HUES6 (cell line): ENCODE data around the gene AGAP3.
"Not testable (repeated sequence)": the region's sequence is repeated elsewhere in the genome, so short reads cannot be mapped to it uniquely, and the experiment has no call there.

Experiments used
- H3K27ac ChIP-seq: 2 replicates; pipeline ENCODE4 v1.7.0; 2013; ENCODE audit warnings: low read depth, mild to moderate bottlenecking, low read length, inconsistent platforms
- H3K27me3 ChIP-seq: 2 replicates; pipeline ENCODE4 v1.6.1; 2013; ENCODE audit warnings: low read length; ENCODE audit not compliant: control insufficient read depth, insufficient read depth
- H3K36me3 ChIP-seq: 2 replicates; pipeline ENCODE4 v1.6.1; 2013; ENCODE audit warnings: low read length; ENCODE audit not compliant: control insufficient read depth, insufficient read depth
- H3K4me1 ChIP-seq: 2 replicates; pipeline ENCODE4 v1.6.1; 2013; ENCODE audit warnings: low read length; ENCODE audit not compliant: control insufficient read depth, insufficient read depth
- H3K4me3 ChIP-seq: 2 replicates; pipeline ENCODE4 v1.5.1; 2013; ENCODE audit warnings: low read depth, low read length
- H3K9ac ChIP-seq: one replicate; pipeline ENCODE4 v1.6.1; 2013; ENCODE audit warnings: mild to moderate bottlenecking, low read length
- H3K9me3 ChIP-seq: 2 replicates; pipeline ENCODE4 v1.6.1; 2013; ENCODE audit warnings: low read depth, low read length; ENCODE audit not compliant: control insufficient read depth, insufficient read depth

AGAP3 gene

DNA sequence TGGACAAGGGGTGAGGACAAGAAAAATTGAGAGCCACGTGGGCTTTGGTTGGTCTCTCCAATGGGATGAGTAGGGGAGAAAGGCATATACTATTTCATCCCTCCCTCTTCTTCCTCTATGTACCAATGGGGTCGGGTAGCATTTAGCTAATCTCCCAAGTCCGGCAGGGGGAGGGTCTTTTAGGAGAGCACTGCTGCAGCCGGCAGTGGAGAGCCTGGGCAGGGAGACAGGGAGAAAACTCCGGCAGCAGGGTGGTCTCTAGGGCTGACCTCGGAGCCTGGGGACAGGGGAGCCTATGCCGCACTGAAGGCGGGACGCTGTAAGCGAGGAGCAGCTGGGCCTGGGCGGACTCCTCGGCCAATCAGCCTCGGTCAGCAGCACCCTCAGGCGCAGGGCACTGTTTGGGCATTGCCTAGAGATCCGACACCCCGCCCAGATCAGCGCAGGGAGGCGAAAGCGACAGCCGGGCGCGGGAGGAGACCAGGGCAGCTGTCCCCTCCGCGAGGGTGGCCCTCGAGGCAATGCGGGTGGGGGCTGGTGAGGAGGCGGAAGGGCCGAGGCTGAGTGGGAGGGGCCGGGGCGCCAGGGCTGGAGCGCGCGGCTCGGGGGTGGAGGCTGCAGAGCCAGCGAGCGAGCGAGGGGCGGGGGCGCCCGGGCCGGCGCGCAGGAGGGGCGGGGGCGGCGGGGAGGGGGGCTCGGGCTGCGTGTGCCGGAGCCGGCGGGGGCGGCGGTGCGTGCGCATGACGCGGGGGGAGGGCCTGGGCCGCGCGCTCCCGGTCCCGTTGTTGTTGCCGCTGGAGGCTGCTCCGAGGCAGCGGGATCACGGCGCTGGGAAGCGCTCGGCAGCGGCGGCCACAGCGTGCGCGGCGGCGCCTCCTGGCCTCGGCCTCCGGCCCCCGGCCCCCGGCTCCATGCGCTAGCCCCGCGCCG is at the start of gene AGAP3:
Gene AGAP3 (plus strand): TSS at position 785 of the 930 bp plus-strand sequence. CDS start 267 bp downstream, outside the sequence.
- H3K27ac ChIP-seq, result no peak within 1 kb of the TSS
- no peaks in the 10 kb centered on the region for H3K36me3 ChIP-seq
- peaks cover 55% of the 10 kb centered on the region for H3K4me1 ChIP-seq
- no peaks in the 10 kb centered on the region for H3K9me3 ChIP-seq
- H3K4me3 ChIP-seq, result peak within 1 kb of the TSS; percentile 74
- H3K9ac ChIP-seq, result peak within 1 kb of the TSS; percentile 80
- peaks cover 36% of the 10 kb centered on the region for H3K27me3 ChIP-seq

DNA sequence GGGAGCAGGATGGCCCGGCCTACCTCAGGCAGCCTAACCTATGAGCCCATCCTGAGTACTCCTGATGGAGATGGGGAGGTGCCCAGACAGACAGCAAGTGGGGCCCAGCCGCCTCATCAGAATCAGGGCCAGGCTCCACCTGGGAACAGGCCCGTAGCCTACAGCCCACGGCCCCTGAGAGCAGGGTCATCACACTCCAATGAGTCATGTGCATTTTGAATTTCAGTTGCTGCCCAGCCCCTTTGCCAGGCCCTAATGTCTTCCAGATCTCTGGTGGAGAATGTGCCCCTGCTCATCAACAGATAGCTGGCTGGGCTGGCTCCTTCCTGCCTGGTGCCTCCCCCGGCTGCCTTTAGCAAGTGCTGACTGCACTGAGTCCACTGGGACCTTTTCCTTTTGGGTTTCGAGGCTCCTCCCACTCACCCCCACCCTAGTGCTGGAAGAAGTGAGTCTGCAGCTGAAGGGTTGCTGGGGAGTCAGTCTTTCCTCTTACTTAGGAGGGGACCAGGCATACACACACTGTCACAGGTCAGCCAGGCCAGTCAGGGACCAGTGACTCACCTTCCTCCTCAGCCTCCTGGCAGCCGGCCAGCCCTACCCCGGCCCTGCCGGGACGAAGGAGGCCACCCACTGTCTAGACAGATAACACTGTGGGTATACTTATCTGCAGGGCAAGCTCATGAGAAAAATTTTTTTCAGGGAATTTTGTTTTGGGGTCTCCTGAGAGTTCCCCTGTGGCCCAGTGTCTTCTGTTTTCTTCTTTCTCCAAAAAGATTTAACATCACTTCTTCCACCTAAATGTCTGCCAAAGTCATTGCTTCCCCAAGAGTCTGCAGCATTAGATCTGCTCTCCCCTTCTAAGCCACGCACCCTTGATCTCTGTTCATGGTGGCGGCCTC is 47.1 kb upstream of the AGAP3 start:
- H3K4me1 ChIP-seq, result peaks cover 16% of the 10 kb centered on the region; the same call in 1 of the 2 replicates
- peak overlapping the region; percentile 51; the same call in 1 of the 2 replicates for H3K27ac ChIP-seq
- peaks cover 40% of the 10 kb centered on the region for H3K36me3 ChIP-seq
- no peak overlapping the region for H3K4me3 ChIP-seq
- no peaks in the 10 kb centered on the region for H3K27me3 ChIP-seq
- H3K9me3 ChIP-seq, result no peaks in the 10 kb centered on the region
- peak overlapping the region; percentile 34 for H3K9ac ChIP-seq

DNA sequence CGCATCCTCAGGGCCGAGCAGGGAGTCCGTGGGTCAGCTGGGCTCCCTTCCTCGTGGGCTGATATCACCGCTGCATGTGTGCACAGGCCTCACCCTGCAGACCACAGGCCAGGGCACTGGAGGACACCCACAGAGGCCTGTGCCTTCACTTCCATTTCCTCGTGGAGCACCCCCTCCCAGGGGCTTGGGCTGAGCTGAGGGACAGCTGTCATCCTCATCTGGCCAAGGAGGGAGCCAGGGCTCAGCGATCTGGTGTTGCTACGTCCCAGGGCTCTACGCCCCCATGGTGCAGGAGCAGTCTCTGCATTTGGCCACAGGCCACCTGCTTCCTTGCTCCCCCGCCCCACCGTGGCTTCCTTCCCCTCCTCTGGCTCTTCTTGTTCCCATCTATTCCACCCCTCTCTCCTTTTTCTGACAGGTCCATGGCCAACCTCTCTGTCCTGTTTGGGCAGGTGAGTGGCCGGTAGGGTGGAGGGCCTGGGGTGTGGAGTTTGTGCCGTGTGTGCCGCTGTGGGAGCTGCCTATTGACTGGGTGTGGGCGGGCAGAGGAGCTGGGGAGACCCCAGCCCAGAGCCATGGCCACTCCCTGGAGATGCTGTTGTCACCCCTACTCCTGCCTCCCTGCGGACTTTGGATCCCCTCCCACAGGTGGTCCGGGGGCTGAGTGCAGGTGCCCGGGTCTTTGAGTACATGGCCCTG is 46.3 kb upstream of the AGAP3 start:
- H3K9me3 ChIP-seq, result no peaks in the 10 kb centered on the region
- H3K36me3 ChIP-seq, result peaks cover 39% of the 10 kb centered on the region
- H3K27me3 ChIP-seq, result no peaks in the 10 kb centered on the region
- peaks cover 16% of the 10 kb centered on the region; the same call in 1 of the 2 replicates for H3K4me1 ChIP-seq
- H3K9ac ChIP-seq, result peak overlapping the region; percentile 13
- H3K27ac ChIP-seq, result no peak overlapping the region
- no peak overlapping the region for H3K4me3 ChIP-seq

DNA sequence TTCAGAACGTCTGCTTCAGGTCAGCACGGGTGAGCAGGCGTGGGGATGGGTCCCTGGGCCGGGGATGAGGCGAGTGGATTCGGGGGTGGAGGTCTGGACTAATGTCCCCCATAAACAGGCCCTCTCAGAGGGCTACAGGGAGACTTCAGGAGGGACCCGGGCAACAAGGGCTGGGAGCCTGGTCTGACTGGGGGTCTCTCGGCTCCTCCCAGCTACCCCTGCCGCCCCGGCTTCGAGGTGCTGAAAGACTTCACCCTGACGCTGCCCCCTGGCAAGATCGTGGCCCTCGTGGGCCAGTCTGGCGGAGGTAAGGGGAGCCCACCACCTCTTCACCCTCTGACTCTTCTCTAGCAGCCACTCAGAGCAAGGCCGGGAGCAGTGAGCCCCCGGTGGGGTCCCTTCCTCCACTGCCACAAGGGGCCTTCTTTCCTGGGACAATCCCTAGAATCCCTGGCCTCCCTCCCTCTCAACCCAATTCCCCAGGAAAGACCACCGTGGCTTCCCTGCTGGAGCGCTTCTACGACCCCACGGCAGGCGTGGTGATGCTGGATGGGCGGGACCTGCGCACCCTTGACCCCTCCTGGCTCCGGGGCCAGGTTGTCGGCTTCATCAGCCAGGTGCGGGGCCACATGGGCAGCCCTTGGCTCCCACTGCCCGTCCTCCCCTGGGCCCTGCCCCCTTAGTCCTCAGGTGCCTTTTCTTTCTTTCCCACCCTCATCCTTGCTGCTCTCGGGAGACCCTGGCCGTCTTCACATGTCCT is 45.5 kb upstream of the AGAP3 start:
- Histone ChIP-seq H3K9ac (no peak overlapping the region), H3K27ac (no peak overlapping the region), H3K36me3 (peaks cover 35% of the 10 kb centered on the region), H3K4me3 (no peak overlapping the region), H3K9me3 (no peaks in the 10 kb centered on the region), H3K27me3 (no peaks in the 10 kb centered on the region), H3K4me1 (peaks cover 16% of the 10 kb centered on the region; the same call in 1 of the 2 replicates)

DNA sequence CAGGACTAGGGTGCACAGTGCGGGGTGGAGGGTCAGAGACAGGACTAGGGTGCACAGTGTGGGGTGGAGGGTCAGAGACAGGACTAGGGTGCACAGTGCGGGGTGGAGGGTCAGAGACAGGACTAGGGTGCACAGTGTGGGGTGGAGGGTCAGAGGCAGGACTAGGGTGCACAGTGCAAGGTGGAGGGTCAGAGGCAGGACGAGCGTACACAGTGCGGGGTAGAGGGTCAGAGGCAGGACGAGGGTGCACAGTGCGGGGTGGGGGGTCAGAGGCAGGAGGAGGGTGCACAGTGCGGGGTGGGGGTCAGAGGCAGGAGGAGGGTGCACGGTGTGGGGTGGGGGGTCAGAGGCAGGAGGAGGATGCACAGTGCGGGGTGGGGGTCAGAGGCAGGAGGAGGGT is 42.8 kb upstream of the AGAP3 start:
- H3K36me3 ChIP-seq, result peaks cover 26% of the 10 kb centered on the region
- peaks cover 16% of the 10 kb centered on the region; the same call in 1 of the 2 replicates for H3K4me1 ChIP-seq
- not testable (repeated sequence) for H3K9me3 ChIP-seq, H3K9ac ChIP-seq, H3K27ac ChIP-seq, H3K4me3 ChIP-seq, H3K27me3 ChIP-seq

DNA sequence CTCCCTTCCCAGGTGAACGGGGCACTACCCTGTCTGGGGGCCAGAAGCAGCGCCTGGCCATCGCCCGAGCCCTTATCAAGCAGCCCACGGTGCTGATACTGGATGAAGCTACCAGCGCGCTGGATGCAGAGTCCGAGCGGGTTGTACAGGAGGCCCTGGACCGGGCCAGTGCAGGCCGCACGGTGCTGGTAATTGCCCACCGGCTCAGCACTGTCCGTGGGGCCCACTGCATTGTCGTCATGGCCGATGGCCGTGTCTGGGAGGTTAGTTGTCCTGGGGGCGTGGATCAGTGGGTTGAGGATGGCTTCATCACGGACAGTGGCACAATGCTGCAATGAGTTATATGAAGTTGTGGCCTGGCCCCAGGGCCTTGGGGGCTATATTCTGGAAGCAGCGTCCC is 42.3 kb upstream of the AGAP3 start:
- Histone ChIP-seq H3K9me3 (no peaks in the 10 kb centered on the region), H3K27me3 (no peaks in the 10 kb centered on the region; the same call in 1 of the 2 replicates), H3K4me3 (no peak overlapping the region), H3K9ac (no peak overlapping the region), H3K36me3 (peaks cover 26% of the 10 kb centered on the region), H3K27ac (no peak overlapping the region), H3K4me1 (peaks cover 11% of the 10 kb centered on the region; the same call in 1 of the 2 replicates)

DNA sequence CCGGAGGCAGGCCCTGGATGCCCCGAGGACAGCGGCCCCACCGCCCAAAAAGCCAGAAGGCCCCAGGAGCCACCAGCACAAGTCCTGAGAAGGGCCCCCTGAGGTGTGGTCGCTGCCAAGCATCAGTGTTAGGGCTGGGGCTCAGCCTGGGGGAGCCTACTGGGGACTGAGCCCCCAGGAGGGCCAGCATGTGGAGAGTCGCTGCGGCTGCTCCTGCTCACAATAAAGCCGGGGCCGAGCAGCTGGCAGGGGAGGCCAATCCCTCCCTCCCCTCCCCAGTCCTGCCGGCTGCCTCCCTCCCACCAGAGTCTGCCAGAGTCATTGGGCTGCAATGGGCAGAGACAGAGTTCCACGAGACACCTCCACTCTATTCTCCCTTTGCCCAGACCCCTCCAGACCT is 41.0 kb upstream of the AGAP3 start:
- no peak overlapping the region for H3K9ac ChIP-seq
- H3K27ac ChIP-seq, result no peak overlapping the region
- H3K4me3 ChIP-seq, result no peak overlapping the region
- H3K36me3 ChIP-seq, result peaks cover 26% of the 10 kb centered on the region
- peaks cover 10% of the 10 kb centered on the region for H3K27me3 ChIP-seq
- no peaks in the 10 kb centered on the region for H3K4me1 ChIP-seq
- H3K9me3 ChIP-seq, result no peaks in the 10 kb centered on the region

DNA sequence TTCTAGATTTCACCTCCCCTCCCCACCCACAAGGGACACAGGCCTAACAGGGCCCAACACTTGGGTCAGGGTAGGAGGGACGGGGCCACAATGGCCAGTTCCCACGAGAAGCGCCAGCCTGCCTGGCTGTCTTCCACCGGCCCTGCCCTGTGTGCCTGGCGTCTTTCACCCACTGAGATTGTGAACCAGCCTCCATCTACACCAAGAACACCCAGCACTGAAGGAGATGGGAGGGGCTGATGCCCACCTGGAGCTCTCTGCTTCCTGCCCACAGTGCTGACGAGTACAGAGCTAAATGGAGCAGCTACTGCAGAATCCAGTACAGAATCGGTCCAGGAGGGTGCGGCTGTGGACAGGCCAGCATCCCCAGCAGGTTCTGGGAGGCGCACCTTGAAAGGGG is 40.3 kb upstream of the AGAP3 start:
- no peak overlapping the region for H3K27ac ChIP-seq
- 0 out of 2 replicates have a peak, but pooled peaks cover 2% of the 10 kb centered on the region for H3K4me1 ChIP-seq
- H3K9me3 ChIP-seq, result no peaks in the 10 kb centered on the region
- peaks cover 26% of the 10 kb centered on the region for H3K36me3 ChIP-seq
- H3K9ac ChIP-seq, result no peak overlapping the region
- no peak overlapping the region for H3K4me3 ChIP-seq
- H3K27me3 ChIP-seq, result peaks cover 17% of the 10 kb centered on the region

DNA sequence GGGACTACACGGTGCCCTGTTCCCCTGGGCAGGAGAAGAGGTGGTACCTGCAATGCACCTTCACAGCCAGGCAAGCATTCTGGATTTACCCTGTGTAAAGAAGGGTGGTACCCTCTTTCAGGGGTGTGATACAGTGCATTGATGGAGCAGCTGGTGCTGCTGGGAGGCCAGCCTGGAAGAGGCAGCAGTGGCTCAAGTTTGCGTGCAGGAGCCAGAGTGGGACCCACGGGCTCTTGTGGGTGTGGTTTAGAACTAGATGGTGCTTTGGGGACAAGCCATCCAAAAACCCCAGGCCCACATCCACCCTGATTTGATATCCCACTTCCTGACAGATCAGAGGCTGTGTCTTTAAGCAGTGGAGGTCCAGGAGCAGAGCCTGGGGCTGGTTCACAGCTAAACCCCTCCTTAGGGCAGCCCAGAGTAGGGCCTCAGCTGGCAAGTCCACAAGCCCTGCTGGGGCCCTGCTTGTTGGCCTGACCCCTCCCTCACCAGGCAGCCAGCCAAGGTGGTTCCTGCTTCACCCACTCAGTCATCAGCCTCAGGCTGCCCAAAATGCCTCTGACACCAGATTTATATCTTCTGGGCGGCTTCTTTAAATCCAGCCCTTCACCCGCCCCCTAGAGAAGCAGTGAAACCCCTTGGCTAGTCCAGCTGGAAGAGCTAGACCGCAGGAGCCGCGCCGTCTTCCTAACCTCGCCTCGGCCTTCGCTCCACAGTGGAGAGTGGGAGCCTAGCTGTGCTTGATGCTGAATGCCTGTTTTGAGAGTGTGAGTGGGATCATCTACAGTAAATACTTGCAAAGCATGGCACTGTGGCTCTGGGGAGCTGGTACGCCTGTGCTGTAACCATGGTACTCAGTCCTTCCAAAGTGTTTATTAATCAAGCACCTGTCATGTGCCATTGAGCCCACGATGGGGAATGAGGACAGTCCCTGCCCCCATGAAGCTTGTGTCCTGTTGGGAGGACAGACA is 39.4 kb upstream of the AGAP3 start:
- no peak overlapping the region for H3K4me3 ChIP-seq
- no peak overlapping the region for H3K27ac ChIP-seq
- peaks cover 26% of the 10 kb centered on the region for H3K36me3 ChIP-seq
- no peak overlapping the region for H3K9ac ChIP-seq
- no peaks in the 10 kb centered on the region for H3K9me3 ChIP-seq
- H3K4me1 ChIP-seq, result 0 out of 2 replicates have a peak, but pooled peaks cover 2% of the 10 kb centered on the region
- H3K27me3 ChIP-seq, result peaks cover 22% of the 10 kb centered on the region
